ENCODE data around the gene SLC40A1. TPM values are rescaled to one million over a fixed set of nuclear protein-coding genes. Genes with fewer than 3 reads are reported as not detected.

SLC40A1 gene
- not detected for total RNA-seq

GRCh38 chr2:189580658-189581353 is at the start of gene SLC40A1:
TSS of gene SLC40A1 (minus strand) at chr2:189580786. CDS start at chr2:189580460, 326 bp downstream.

Other genes starting within 250 kb of the SLC40A1 start
- gene WDR75, start 139.3 kb downstream of the SLC40A1 start, total RNA-seq: 10 to 100 TPM; 35.1 to 42.6 TPM
- gene ASNSD1, start 80.7 kb upstream of the SLC40A1 start, total RNA-seq: 10 to 100 TPM; 45.4 to 59.9 TPM
- gene ANKAR, start 93.9 kb upstream of the SLC40A1 start, total RNA-seq: 1 to 10 TPM; 3.0 to 4.5 TPM
- 10 to 100 TPM; 17.2 to 19.3 TPM for gene OSGEPL1, start 182.0 kb upstream of the SLC40A1 start, total RNA-seq
- 10 to 100 TPM; 39.9 to 46.0 TPM for gene ORMDL1, start 203.6 kb upstream of the SLC40A1 start, total RNA-seq
- gene PMS1, start 203.7 kb upstream of the SLC40A1 start, total RNA-seq: 10 to 100 TPM; 16.5 to 17.0 TPM